Embryonic facial prominence (tissue), 1 donor: Measurements from ENCODE around the gene DCTN3.

Source experiments
- DNase-seq: peaks from one replicate; pipeline ENCODE4 v3.0.0-alpha.2; 2016; ENCODE audit errors: extremely low spot score

Gene DCTN3

GRCh38 chr9:34573599-34574325, 46.5 kb downstream of the DCTN3 start:
- DNase-seq, result no peak

GRCh38 chr9:34572628-34573027, 47.7 kb downstream of the DCTN3 start:
- DNase-seq, result no peak

- DNase-seq, result no peak
Measured at GRCh38 chr9:34572092-34572491, 48.2 kb downstream of the DCTN3 start.

- no peak for DNase-seq
Measured at GRCh38 chr9:34571481-34571810, 48.8 kb downstream of the DCTN3 start.

GRCh38 chr9:34570809-34571480, 49.4 kb downstream of the DCTN3 start:
- DNase-seq, result no peak

- DNase-seq, result no peak
Measured at GRCh38 chr9:34570376-34570775, 49.9 kb downstream of the DCTN3 start.

GRCh38 chr9:34568774-34569173, 51.5 kb downstream of the DCTN3 start:
- DNase-seq, result no peak

- DNase-seq, result no peak
Measured at GRCh38 chr9:34568133-34568532, 52.2 kb downstream of the DCTN3 start.

- DNase-seq, result no peak
Measured at GRCh38 chr9:34566972-34567371, 53.3 kb downstream of the DCTN3 start.

GRCh38 chr9:34566322-34566721, 54.0 kb downstream of the DCTN3 start:
- DNase-seq, result no peak

GRCh38 chr9:34565856-34566255, 54.4 kb downstream of the DCTN3 start:
- no peak for DNase-seq

- DNase-seq, result no peak
Measured at GRCh38 chr9:34564617-34565016, 55.7 kb downstream of the DCTN3 start.
